HG03354 (cell line): ENCODE data around the gene HLA-A.

Experiments used
- ATAC-seq: cut with Tn5 transposase; IDR thresholded peaks from one replicate; pipeline ENCODE4 v1.9.1; 2021; ENCODE audit warnings: mild to moderate bottlenecking; ENCODE audit not compliant: unreplicated experiment, poor library complexity, severe bottlenecking

The HLA-A gene

DNA sequence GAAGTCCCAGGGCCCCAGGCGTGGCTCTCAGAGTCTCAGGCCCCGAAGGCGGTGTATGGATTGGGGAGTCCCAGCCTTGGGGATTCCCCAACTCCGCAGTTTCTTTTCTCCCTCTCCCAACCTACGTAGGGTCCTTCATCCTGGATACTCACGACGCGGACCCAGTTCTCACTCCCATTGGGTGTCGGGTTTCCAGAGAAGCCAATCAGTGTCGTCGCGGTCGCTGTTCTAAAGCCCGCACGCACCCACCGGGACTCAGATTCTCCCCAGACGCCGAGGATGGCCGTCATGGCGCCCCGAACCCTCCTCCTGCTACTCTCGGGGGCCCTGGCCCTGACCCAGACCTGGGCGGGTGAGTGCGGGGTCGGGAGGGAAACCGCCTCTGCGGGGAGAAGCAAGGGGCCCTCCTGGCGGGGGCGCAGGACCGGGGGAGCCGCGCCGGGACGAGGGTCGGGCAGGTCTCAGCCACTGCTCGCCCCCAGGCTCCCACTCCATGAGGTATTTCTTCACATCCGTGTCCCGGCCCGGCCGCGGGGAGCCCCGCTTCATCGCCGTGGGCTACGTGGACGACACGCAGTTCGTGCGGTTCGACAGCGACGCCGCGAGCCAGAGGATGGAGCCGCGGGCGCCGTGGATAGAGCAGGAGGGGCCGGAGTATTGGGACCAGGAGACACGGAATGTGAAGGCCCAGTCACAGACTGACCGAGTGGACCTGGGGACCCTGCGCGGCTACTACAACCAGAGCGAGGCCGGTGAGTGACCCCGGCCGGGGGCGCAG, at the start of gene HLA-A:
Gene HLA-A (plus strand): TSS at position 258 of the 778 bp plus-strand sequence. CDS start 22 bp downstream, at position 280.
- ATAC-seq = peak; percentile 89

GRCh38 chr6:29892696-29893095, 49.6 kb upstream of the HLA-A start:
- no peak for ATAC-seq

- ATAC-seq = no peak
Measured at GRCh38 chr6:29899281-29899680, 43.1 kb upstream of the HLA-A start.

- ATAC-seq = no peak
Measured at GRCh38 chr6:29905286-29905685, 37.0 kb upstream of the HLA-A start.

GRCh38 chr6:29907637-29908340, 34.5 kb upstream of the HLA-A start:
- peak; percentile 65 for ATAC-seq

- no peak for ATAC-seq
Measured at GRCh38 chr6:29908341-29908662, 34.0 kb upstream of the HLA-A start.

GRCh38 chr6:29908710-29909109, 33.6 kb upstream of the HLA-A start:
- no peak for ATAC-seq

- ATAC-seq = no peak
Measured at GRCh38 chr6:29909985-29910384, 32.3 kb upstream of the HLA-A start.

- ATAC-seq = no peak
Measured at GRCh38 chr6:29912840-29913239, 29.5 kb upstream of the HLA-A start.

GRCh38 chr6:29916741-29917140, 25.6 kb upstream of the HLA-A start:
- no peak for ATAC-seq

DNA sequence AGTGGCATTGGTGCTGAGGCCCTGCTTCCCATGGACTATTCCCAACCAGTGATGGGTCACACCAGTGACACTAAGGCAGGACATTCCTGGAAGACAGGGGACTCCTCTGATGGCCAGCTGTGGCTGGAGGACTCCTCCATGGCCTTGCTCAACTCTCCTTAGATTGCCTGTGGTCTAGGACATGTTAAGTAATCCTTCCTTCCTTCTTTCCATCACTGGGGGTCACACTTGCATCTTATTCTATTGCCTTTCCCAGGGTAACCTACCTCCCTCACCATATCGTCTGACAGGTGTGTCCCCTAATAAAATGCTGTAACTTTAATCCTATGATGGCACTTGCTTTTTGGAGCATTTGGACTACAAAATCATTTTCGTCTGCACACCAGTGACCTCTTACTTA, 24.5 kb upstream of the HLA-A start:
- ATAC-seq = no peak

DNA sequence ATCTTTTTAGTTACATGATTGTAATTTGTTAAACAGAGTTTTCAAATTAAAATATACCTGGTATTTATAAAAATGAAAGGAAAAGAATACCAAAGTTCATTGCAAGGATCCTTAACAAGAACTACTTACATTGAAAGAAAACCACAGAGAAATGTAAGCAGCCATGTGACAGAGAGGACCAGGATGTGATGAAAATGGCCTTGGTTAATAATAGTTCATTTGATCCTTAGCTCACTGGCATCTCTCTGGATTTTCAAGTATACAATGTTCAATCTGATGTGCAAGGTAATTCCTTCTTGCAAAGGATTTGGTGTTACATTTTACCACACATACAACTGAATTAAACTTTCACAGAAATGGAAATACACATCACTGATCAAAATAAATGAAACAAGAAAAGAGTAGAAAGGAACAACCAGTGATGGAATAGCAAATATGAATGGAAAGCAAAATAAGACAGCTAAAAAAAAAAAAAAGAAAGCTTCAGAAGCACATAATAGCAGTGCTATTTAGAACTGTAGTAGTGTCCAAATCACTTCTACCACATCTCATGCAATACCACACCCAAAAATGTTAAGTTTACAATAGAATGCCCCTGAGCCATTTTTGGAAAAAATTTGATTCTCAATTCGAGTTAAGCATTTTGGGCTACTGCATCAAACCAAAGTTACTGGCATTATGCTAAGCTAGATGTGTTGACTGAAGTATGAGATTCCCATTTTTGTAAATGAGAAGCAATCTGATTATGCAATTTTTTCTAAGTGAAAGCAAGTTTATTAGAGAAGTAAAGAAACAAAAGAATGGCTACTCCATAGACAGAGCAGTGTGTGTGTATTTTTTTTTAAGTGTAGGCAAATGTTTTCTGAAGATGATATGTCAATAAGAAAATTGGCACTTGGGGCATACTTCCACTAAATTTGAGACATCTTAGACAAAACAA, 22.6 kb upstream of the HLA-A start:
- no peak for ATAC-seq

DNA sequence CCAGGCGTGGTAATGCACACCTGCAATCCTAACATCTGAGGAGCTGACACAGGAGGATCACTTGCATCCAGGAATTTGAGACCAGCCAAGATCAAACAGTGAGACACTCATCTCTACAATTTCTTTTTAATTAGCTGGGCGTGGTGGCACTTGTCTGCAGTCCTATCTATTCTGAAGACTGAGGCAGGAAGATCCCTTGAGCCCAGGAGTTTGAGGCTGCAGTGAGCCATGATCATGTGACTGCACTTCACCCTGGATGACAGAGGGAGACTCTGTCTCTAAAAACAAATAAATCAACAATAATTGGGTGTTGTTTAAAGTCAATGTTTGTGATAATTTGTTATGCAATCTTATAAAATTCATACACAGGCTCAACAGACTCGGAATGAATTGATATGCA, 18.0 kb upstream of the HLA-A start:
- no peak for ATAC-seq

DNA sequence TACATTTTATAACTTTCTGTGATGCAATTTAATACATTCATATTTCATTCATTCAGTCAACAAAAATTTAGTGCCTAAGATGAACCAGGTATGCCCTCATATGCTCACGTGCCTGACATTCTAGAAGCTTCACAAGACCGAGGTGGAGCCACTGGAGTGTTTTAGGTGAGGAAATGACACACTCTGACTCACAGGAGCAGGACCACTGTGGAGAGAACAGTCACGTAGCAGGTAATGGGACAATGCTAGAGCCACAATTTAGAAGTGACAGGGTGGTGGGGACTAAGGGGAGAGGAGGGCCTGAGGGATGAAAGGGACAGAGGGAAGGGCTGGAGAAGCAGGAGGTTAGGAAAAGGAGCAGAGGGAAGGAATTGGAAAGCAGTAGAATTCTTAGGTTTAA, 17.6 kb upstream of the HLA-A start:
- no peak for ATAC-seq

DNA sequence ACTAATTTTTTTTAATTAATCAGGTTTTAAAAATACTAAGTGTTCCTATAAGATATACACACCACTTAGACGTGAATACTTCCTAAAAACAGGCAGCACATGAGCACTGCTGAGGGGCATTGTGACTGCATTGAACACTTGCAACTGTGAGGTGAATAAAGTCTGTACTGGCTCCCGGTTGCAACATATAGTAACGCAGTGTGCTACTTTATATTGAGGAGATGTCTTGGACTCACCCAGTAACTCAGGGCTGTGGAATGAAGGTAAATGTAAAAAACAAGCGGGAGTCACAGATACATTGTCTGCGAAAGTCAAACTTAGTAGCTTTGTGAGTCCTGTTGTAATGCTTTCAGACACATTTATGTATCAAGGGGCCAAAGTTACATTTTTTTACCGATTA, 17.0 kb upstream of the HLA-A start:
- no peak for ATAC-seq

DNA sequence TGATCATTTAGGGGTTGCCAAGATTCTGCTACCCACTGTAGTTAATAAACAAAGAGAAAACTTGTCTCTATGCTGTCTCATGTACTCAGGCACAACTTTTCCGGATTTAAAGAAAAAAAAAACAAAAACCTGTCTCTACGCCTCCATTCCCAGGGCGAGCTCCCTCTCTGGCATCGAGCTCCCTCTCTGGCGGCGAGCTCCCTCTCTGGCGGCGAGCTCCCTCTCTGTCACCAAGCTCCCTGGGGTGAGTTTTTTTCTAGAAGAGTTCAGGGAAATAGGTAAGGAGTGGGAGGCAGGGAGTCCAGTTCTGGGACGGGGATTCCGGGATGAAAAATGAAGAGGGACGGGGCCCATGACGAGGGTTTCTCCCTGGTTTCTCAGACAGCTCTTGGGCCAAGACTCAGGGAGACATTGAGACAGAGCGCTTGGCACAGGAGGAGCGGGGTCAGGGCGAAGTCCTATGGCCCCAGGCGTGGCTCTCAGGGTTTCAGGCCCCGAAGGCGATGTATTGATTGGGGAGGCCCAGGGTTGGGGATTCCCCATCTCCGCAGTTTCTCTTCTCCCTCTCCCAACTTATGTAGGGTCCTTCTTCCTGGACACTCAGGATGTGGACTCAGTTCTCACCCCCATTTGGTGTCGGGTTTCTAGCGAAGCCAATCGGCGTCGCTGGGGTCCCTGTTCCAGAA, 16.5 kb upstream of the HLA-A start:
- peak; percentile 33 for ATAC-seq

DNA sequence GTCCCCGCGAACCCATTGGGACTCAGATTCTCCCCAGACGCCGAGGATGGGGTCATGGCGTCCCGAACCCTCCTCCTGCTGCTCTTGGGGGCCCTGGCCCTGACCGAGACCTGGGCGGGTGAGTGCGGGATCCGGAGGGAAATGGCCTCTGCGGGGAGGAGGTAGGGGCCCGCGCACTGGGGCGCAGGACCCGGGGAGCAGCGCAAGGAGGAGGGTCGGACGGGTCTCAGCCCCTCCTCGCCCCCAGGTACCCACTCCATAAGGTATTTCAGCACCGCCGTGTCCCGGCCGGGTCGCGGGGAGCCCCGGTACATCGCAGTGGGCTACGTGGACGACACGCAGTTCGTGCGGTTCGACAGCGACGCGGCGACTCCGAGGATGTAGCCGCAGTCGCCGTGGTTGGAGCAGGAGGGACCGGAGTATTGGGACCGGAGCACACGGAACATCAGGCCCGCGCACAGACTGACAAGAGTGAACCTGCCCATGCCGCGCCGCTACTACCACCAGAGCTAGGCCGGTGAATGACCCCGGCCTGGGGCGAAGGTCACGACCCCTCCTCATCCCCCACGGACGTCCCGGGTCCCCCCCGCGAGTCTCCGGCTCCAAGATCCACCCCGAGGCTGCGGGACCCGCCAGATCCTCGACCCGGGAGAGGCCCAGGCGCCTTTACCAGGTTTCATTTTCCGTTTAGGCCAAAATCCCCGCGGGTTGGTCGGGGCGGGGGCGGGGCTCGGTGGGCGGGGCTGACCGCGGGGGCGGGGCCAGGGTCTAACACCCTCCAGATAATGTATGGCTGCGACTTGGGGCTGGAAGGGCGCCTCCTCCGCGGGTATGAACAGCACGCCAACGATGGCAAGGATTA, 15.7 kb upstream of the HLA-A start:
- peak; percentile 66 for ATAC-seq

GRCh38 chr6:29927275-29927569, 15.1 kb upstream of the HLA-A start:
- ATAC-seq = no peak

GRCh38 chr6:29927841-29928388, 14.4 kb upstream of the HLA-A start:
- ATAC-seq = no peak
